Gastroesophageal sphincter (tissue), 4 donors: ENCODE results near the gene ATG2A. TPM values are rescaled to one million over a fixed set of nuclear protein-coding genes. Genes with fewer than 3 reads are reported as not detected.

Source experiments
- ATAC-seq: fragments of 150-250 bp; one replicate; pipeline ENCODE4 v1.9.1; 2016; ENCODE audit warnings: mild to moderate bottlenecking, moderate library complexity
- H3K27ac ChIP-seq, 4 donors: fragments of 200-600 bp; sonication (generic) in 3 of 4; 1 replicate in 3 of 4; 2 replicates in 1 of 4; pipeline ENCODE4 v1.5.1; 2016 to 2019
- H3K27me3 ChIP-seq: fragments of 200-600 bp; sonication (generic); one replicate; pipeline ENCODE4 v1.5.1; 2019
- H3K36me3 ChIP-seq, 2 donors: fragments of 200-600 bp; sonication (generic); one replicate each; pipeline ENCODE4 v1.5.1; 2019; ENCODE audit warnings: control low read depth in 1 of 2
- H3K4me1 ChIP-seq, 3 donors: fragments of 200-600 bp; sonication (generic); 1 replicate in 2 of 3; 2 replicates in 1 of 3; pipeline ENCODE4 v1.5.1; 2016 to 2019; ENCODE audit warnings: control low read depth in 2 of 3
- H3K4me3 ChIP-seq, 2 donors: fragments of 200-600 bp; sonication (generic); one replicate each; pipeline ENCODE4 v1.5.1; 2019; ENCODE audit warnings: mild to moderate bottlenecking in 1 of 2, moderate library complexity in 1 of 2
- H3K9me3 ChIP-seq, 3 donors: fragments of 200-600 bp; sonication (generic); one replicate each; pipeline ENCODE4 v1.5.1; 2017 to 2019; ENCODE audit warnings: control low read depth in 2 of 3
- EP300 ChIP-seq: sonication (generic); formaldehyde crosslinking; IDR thresholded peaks from one replicate; pipeline ENCODE4 v1.6.1; 2017; ENCODE audit warnings: antibody characterized with exemption, mild to moderate bottlenecking
- POLR2A ChIP-seq, 2 donors: fragments of 450-650 bp; IDR thresholded peaks; one replicate each; pipeline ENCODE4 v1.6.1; 2017; ENCODE audit warnings: antibody characterized with exemption in 2 of 2, mild to moderate bottlenecking in 2 of 2, moderate library complexity in 1 of 2
- POLR2AphosphoS5 ChIP-seq: sonication (generic); formaldehyde crosslinking; IDR thresholded peaks from one replicate; pipeline ENCODE4 v1.6.1; 2017; ENCODE audit warnings: antibody characterized with exemption
- WGBS, 2 donors: methylation state at CpG; one replicate each; pipeline ENCODE4 v1.1.5; 2018; ENCODE audit warnings: low coverage in 1 of 2; 5-methylcytosine and 5-hydroxymethylcytosine counted together
- total RNA-seq, 4 donors: library from RNA; depleted of rRNA; stranded (reverse); fragments of >200 nt; gene quantifications; one replicate each; pipeline ENCODE4 v1.1.0, GENCODE V29; 2016
- TF ChIP-seq, protein P1 (sequence below), 4 experiments: fragments of 200-600 bp in 2 of 4; fragments of 450-650 bp in 2 of 4; sonication (generic) in 1 of 4; IDR thresholded peaks; one replicate each; pipeline ENCODE4 v1.5.1; 2017 to 2019; ENCODE audit warnings: antibody characterized with exemption in 4 of 4, mild to moderate bottlenecking in 2 of 4, moderate library complexity in 2 of 4

ATG2A gene
- total RNA-seq, 4 donors from 2014 or later: 18.8 to 27.2 (median 26.3) TPM

DNA sequence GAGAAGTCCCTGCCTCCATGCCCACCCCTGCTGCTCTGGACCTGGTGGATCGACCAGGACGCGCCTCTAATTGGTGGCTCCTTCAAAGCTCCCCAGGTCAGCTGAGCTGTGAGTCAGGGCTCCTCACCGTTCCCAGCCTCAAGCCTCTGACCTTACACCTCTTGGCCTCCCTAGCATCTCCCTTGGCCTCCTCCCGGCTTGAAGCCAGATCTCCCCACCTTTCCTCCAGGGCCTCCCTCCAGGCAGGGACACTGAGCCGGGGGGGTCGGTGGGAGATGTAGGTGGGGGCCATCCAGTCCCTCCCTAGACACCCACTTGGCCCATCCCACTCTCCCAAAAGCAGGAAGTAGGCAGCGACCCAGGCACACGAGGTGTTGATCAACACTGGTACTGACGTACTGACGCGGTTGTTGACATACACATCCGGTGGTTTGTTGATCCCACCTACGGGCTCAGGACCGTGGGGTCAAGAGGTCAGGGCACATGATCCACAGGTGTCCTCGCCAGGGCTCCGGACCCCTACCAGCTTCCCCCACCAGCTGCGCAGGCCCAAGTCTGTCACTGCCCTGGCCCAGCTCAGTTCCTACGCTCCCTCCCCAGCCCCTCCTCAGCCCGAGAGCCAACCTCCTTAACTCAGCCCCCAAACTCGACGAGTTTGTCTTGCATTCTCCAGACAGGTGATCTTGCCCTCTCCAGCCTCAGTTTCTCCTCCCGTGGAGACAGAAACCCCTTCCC is 802 bp downstream of the ATG2A start:
- WGBS, 2 donors: 0 to 30% methylated on average over 2 to 5 of the region's 23 CpGs
- Histone ChIP-seq H3K9me3 (no peaks in the 10 kb centered on the region), H3K27ac (peak overlapping the region; percentile 58 to 88 (median 82)), H3K27me3 (no peaks in the 10 kb centered on the region), H3K36me3 (peaks cover 0 to 35% of the 10 kb centered on the region in 2 donors), H3K4me1 (peaks cover 2 to 44% (median 19%) of the 10 kb centered on the region in 3 donors), H3K4me3 (peak overlapping the region; percentile 74 to 78)
- ATAC-seq: no peak
- TF ChIP-seq, protein P1, sequence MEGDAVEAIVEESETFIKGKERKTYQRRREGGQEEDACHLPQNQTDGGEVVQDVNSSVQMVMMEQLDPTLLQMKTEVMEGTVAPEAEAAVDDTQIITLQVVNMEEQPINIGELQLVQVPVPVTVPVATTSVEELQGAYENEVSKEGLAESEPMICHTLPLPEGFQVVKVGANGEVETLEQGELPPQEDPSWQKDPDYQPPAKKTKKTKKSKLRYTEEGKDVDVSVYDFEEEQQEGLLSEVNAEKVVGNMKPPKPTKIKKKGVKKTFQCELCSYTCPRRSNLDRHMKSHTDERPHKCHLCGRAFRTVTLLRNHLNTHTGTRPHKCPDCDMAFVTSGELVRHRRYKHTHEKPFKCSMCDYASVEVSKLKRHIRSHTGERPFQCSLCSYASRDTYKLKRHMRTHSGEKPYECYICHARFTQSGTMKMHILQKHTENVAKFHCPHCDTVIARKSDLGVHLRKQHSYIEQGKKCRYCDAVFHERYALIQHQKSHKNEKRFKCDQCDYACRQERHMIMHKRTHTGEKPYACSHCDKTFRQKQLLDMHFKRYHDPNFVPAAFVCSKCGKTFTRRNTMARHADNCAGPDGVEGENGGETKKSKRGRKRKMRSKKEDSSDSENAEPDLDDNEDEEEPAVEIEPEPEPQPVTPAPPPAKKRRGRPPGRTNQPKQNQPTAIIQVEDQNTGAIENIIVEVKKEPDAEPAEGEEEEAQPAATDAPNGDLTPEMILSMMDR (IDR thresholded peaks at IDR 0.05): no peak
- TF ChIP-seq POLR2A (IDR thresholded peaks at IDR 0.05) (no peak), EP300 (no peak), POLR2AphosphoS5 (no peak)

- H3K36me3 ChIP-seq: peaks cover 0 to 43% of the 10 kb centered on the region in 2 donors
- TF ChIP-seq, protein P1 (IDR thresholded peaks at IDR 0.05): no peak
- TF ChIP-seq POLR2A (IDR thresholded peaks at IDR 0.05) (no peak), POLR2AphosphoS5 (no peak), EP300 (no peak)
- WGBS, 2 donors: 53 to 67% methylated on average over 3 to 4 of the region's 7 CpGs
Observed at GRCh38 chr11:64915376-64915887, 1.6 kb downstream of the ATG2A start.

DNA sequence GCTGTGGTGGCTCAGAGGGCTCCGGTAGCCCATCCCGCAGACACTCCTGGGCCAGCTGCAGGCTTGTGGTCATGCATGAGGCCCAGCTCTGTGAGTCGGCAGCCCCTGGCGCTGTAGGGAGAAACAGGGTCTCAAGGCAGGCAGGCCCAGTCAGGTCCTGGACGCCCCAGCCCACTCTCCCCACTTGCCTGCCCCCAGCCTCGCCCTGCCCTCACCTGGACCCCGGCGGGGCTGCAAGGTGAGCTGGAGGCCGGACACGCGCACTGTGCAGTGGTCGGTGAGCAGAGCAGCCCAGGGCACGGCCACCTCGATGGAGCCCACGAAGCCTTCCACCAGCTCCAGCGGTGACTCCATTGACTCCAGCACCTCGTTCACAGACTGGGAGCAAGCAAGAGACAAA is 2.9 kb downstream of the ATG2A start:
- Histone ChIP-seq H3K9me3 (no peaks in the 10 kb centered on the region), H3K27me3 (no peaks in the 10 kb centered on the region), H3K36me3 (peaks cover 0 to 56% of the 10 kb centered on the region in 2 donors), H3K27ac (no peak overlapping the region), H3K4me1 (peaks cover 2 to 42% (median 19%) of the 10 kb centered on the region in 3 donors), H3K4me3 (no peak overlapping the region)
- 83% methylated on average over 2 of the region's 17 CpGs; no CpG with 5 or more reads in 1 of the 2 donors for WGBS, 2 donors
- TF ChIP-seq, protein P1 (IDR thresholded peaks at IDR 0.05): no peak
- TF ChIP-seq POLR2AphosphoS5 (no peak), POLR2A (IDR thresholded peaks at IDR 0.05) (no peak), EP300 (no peak)
- ATAC-seq: no peak

More at GRCh38 chr11:64915376-64915887, 1.6 kb downstream of the ATG2A start:
- Histone ChIP-seq H3K4me3 (peak overlapping the region in 1 of 2 donors; percentile 74), H3K4me1 (peaks cover 2 to 44% (median 19%) of the 10 kb centered on the region in 3 donors), H3K27ac (peak overlapping the region in 1 of 4 donors; percentile 84), H3K27me3 (no peaks in the 10 kb centered on the region), H3K9me3 (no peaks in the 10 kb centered on the region)
- no peak for ATAC-seq

- Histone ChIP-seq H3K36me3 (peaks cover 0 to 65% of the 10 kb centered on the region in 2 donors), H3K4me3 (no peak overlapping the region), H3K9me3 (no peaks in the 10 kb centered on the region), H3K27ac (no peak overlapping the region), H3K4me1 (peaks cover 2 to 34% (median 16%) of the 10 kb centered on the region in 3 donors), H3K27me3 (no peaks in the 10 kb centered on the region)
- no peak for ATAC-seq
- TF ChIP-seq, protein P1 (IDR thresholded peaks at IDR 0.05): no peak
- TF ChIP-seq EP300 (no peak), POLR2AphosphoS5 (no peak), POLR2A (IDR thresholded peaks at IDR 0.05) (no peak)
- 82 to 95% methylated on average over 4 to 9 of the region's 18 CpGs for WGBS, 2 donors
Observed at GRCh38 chr11:64913171-64913727, 3.8 kb downstream of the ATG2A start.
